NCI-H1417 treated with DMSO at 0.1 percent for 48 hours (cell line): ENCODE measurements around the gene HADH.
"Not testable (repeated sequence)": the region's sequence is repeated elsewhere in the genome, so short reads cannot be mapped to it uniquely, and the experiment has no call there.

Experiments used
- DNase-seq: peaks from one replicate; lab custom pipeline; 2025; lab: John Stamatoyannopoulos, UW

Gene HADH

GRCh38 chr4:107989537-107990386, at the start of gene HADH:
TSS of gene HADH (plus strand) at chr4:107989889. CDS start at chr4:107989933, 44 bp downstream.
- peak; percentile 67 for DNase-seq

DNA sequence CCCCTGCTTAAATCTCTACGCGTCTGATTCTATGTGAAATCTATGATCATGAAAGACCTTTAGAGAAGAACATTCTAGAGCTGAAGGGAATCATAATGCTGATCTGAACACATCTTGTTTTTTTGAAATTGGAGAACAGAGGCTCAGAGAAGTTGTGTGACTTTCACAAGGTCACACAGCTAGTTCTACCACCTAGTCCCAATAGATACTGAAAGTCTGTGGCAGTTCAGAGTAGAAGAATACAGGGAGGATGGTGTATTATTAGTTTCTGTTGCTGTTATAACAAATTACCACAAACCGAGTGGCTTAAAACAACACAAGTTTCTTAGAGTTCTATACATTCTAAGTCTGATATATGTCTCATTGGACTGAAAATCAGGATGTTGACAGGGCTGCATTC, 43.9 kb upstream of the HADH start:
- no peak for DNase-seq

DNA sequence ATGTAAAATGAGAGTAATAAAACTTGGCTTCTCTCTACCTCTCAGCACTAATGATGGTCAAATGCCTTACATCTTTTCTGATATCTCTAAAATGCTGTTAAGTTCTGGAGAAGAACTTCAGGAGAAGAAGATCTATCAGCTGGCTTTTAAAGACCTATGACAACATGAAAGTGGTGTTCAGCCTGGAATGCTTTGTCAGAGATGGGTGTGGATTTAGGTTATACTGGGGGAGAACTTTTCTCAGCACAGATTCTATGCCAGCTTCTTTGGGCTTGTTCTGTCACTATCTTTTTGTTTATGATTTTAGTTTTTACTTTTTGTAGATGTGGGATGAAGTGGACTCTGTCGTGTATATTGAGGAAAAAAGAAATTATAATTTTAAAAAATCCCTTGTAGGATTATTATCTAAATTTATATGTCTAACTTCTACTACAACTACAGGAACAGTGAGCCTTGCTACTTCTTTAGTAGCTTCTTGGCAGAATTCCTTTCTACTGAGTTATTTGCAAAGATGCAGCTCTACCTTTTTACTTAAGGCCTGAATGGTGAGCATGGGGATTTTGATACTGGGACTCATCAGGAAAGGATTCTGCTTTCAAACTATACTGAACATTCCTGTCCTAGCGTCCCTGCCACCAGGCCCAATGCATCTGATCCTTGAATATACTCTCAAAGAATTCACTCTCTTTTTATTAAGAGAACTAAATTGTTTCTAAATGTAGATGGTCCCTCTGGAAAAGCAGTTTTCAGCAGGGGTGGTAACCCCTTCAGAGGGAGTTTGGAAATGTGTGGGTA, 38.7 kb upstream of the HADH start:
- DNase-seq = no peak

DNA sequence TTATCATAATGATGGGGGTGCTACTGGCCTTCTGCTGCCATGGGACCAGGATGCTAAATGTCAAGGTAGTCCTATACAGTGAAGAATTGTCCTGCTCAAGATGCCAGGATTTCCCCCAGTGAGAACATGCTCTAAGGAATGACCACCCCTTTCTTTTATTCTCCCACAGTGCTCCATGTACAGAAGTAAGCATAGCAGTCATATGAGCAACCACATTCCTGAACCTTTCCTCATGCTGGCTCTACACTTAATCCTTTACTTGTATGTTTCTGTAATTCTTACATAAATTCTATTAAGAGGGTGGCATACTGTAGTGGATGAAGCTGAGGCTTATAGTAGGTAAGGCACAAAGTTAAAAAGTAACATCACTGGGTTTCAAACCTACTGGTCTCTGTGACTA, 38.1 kb upstream of the HADH start:
- DNase-seq = no peak

DNA sequence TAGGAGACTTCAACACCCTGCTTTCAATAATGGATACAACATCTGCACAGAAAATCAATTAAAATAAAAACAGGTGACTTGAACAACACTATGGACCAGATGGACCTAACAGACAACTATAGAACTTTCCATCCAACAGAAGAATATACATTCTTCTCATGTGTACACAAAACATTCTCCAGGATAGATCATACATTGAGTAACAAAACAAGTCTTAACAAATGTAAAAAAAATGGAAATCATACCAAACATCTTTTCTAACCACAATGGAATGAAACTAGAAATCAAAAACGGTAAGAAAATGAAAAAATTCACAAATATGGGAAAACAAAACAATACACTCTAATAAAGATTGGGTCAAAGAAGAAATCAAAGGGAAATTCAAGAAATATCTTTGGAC, 33.7 kb upstream of the HADH start:
- no peak for DNase-seq

DNA sequence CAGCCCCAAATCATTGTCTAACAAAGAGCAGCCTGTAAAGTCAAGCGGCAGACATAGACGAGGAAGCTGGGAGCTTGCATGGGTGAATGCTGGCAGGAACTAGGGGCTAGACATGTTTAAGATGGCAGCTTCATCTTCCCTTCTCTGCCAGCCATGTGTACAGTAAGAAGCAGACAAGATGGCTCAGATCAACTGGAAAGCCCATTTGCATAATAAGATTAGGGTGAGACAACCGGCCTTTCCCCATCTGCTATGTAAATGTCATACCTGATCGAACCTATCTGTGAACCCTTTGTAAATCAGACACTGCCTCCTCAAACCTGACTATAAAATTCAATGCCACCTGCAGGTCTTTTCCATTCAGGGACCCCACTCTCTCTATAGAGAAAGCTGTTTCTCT, 22.8 kb upstream of the HADH start:
- no peak for DNase-seq

- DNase-seq = not testable (repeated sequence)
These were observed 22.2 kb upstream of the HADH start for GRCh38 chr4:107967519-107967918.

- DNase-seq = not testable (repeated sequence)
These were observed 21.8 kb upstream of the HADH start for GRCh38 chr4:107967921-107968320.

DNA sequence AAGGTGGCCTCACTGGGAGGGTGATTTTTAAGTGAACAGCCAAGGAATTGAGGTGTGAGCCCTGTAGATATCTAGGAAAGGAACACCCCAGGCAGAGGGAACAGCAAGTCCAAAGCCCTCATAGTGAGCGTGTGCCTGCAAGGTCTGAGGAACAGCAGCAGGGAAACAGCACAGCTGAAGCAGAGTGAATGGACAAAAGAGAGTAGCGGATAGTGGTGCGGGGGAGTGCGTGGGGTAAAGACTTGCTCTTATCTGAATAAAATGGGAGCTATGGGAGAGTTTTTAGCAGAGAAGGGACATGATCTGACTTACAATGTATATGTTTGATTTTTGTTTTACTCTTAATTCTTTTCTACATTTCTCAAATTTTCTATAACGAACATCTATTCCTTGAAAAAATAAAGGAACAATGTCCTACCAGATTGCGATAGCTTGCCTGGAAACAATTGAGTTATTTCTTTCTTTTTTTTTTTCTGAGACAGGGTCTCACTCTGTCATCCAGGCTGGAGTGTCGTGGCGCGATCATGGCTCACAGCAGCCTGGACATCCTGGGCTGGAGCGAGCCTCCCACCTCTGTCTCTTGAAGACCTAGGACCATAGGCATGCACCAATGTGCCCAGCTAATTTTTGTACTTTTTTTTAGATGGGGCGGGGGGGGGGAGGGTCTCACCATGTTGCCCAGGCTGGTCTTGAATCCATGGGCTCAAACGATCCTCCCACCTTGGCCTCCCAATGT, 19.5 kb upstream of the HADH start:
- no peak for DNase-seq

DNA sequence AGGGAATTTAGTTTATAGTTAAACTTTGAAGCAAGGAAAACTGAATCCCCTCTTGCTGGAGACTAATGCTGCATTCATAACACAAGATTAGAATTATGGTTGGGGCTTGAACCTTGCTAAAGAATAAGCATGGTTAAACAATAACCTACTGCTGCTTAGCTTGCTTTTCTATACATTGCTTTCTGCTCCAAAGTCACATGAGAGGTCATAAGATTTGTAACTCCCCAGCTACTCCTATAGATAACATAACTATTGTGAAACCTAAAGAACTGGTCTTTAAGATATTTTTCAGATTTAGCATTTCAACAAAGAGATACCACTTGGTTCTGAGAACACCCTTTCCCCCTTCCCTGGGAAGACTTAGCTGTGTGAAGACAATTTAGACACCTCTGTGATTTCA, 17.1 kb upstream of the HADH start:
- no peak for DNase-seq

GRCh38 chr4:107974523-107974922, 15.2 kb upstream of the HADH start:
- no peak for DNase-seq

GRCh38 chr4:107977482-107977881, 12.2 kb upstream of the HADH start:
- no peak for DNase-seq

DNA sequence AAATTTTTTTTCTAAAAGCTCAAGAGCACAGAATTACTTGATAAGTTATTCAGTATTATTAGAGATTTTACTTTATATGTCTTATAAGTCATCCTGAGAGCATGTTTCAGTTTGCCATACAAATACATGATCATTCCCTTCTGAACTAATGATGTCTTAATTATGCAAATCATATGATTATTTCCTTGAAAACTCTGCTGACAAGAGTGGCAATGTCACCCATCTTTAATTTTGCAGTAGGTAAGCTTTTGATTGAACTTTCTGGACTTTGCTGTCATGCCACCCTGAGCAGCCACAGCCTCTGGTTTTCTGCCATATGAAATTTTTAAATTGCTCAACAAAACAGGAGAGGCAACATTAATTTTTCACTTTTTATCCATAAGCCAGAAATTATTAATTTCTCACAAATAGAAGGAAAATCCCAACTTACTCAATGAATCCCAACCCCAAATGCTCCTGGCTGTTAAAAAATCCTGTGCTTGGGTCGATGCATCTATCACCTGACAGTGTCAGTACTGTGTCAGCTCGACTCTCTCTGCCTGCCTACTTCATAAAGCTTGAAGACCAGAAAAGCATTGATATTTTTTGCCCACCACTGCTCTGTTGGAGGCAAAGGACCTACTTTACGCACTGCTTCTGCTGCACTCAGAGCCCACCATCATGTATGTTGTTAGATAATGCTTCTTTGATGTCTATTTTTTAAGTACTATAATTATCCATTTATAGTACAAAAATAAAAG, 11.6 kb upstream of the HADH start:
- DNase-seq = no peak

DNA sequence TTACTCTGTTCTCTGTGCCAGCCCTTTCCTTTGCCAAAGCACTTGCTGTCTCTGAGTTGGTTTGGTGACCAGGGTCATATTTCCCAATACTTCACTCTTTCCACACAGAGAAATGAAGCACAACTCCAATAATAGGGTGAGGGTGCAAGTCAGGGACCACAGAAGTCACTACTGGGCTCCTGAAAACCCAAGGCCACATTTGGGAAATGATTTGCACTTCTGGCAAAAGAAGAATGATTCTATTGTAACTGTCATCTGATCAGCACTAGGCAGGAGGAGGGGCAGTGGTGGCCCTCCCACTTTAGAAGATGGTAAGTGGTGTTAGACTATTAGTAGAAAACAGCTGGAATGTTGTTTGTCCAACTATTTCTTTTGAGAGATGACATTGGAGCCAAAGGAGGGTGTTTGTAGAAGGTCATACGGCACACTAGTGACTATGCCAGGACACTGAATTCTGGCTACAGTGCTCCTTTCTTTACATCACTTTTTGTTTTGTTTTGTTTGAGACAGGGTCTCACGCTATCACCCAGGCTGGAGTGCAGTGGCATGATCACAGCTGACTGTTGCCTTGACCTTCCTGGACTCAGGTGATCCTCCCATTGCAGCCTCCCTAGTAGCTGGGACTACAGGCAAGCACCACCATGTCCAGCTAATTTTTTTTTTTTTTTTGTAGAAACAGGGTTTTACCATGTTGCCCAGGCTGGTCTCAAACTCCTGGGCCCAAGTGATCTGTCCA, 10.8 kb upstream of the HADH start:
- DNase-seq = no peak

DNA sequence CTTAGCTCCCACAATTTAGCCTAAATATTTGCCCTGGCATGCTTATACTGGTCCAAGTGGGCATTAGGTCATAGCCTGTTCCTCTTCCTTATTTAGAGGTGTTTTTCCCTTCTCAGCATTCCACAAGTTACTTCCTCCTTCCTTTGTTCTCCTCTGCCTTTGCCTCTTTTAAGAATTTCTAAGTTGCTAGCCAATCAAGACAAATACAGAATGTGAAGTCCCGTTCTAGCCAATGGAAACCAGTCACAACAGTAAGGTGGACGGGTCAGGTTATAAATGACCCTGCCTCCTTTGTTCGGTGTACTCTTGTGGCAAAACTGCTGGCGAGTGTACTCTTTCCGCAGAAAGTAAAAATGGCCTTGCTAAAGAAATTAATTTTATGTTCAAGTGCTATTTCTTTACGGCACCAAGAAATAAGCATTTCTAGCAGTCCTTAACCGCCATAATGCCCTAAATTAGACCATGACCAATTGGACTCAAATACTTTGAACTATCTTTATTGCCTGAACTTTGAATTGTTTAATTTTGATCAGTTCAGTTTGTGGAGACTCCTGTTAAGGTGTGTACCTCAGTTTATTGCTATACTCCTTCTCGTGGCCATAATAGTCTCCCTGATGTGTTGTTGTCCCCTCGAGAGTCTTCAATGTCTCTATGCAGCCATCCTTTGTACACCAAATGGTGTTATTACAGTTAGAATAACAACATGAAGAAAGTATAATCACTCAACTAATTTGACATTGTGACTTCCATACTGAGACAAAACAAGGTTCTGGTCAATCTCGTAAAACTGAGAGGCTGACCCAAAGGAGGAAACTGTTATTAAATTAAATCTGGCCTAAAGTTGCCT, 1.6 kb upstream of the HADH start:
- no peak for DNase-seq

- no peak for DNase-seq
These were observed 990 bp upstream of the HADH start for GRCh38 chr4:107988763-107989035.

GRCh38 chr4:107989162-107989536, 540 bp upstream of the HADH start:
- no peak for DNase-seq

DNA sequence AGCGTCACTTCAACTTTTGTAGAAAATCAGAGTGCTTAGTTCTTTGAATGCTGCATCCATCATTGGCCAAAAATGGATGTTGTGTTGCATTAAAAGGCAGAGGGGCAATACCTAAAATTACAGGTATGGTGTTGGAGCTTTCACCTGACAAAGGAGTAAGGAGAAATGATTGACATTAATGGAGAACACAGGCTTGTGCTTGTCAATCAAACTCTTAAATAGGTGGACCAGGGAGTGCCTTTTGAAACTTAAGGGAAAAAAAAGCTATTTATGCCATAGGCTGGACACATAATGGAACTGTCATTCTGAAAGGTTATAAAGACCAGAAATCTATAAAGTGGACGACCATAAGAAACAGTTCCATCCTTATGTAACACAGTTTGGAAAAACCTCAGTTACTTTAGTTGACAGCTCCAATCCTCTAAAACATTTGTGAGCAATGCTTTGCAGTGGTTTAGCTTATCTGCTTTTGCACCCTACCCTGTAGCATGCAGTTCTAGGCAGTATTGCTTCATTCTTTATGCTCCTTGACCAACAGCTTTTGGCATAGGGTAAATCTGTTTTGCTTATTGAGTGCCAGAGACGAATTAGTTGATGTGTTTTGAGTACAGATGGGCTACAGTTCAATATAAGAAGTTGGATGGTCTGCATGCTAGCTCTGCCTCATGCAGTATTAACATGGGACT, 2.4 kb downstream of the HADH start:
- no peak for DNase-seq

- no peak for DNase-seq
These were observed 4.3 kb downstream of the HADH start for GRCh38 chr4:107993969-107994368.

- DNase-seq = no peak
These were observed 5.2 kb downstream of the HADH start for GRCh38 chr4:107994894-107995293.
